K562 (cell line): ENCODE results near the gene LIN28A. TPM values are rescaled to one million over a fixed set of nuclear protein-coding genes. Genes with fewer than 3 reads are reported as not detected.

ENCODE experiments used
- ATF1 ChIP-seq, 2 experiments: fragments of 450-650 bp in 1 of 2; IDR thresholded peaks; 2 replicates each; pipeline ENCODE4 v1.6.1; 2016; ENCODE audit warnings: missing compliant biosample characterization in 1 of 2, missing genetic modification characterization in 1 of 2
- FOXK1 ChIP-seq: sonication (generic); formaldehyde crosslinking; IDR thresholded peaks from 2 replicates; pipeline ENCODE4 v1.8.0; 2022; ENCODE audit warnings: missing genetic modification reagents, mild to moderate bottlenecking, borderline replicate concordance
- FOXP1 ChIP-seq: sonication (generic); formaldehyde crosslinking; IDR thresholded peaks from 2 replicates; pipeline ENCODE4 v1.8.0; 2022; ENCODE audit warnings: mild to moderate bottlenecking, missing genetic modification reagents
- GTF2E2 ChIP-seq: fragments of 200-800 bp; sonication (Bioruptor generic); IDR thresholded peaks from 2 replicates; pipeline ENCODE4 v1.6.1; 2016; ENCODE audit warnings: missing genetic modification characterization, missing compliant biosample characterization
- MTA1 ChIP-seq: fragments of 450-650 bp; IDR thresholded peaks from 2 replicates; pipeline ENCODE4 v1.6.1; 2017; ENCODE audit warnings: borderline replicate concordance
- NFIX ChIP-seq: fragments of 250-450 bp; sonication (Bioruptor Pico); IDR thresholded peaks from 2 replicates; pipeline ENCODE4 v1.4.0; 2020; ENCODE audit warnings: low read depth, mild to moderate bottlenecking, moderate library complexity
- NR1H2 ChIP-seq: sonication (generic); formaldehyde crosslinking; IDR thresholded peaks from 2 replicates; pipeline ENCODE4 v1.4.0; 2020; ENCODE audit warnings: mild to moderate bottlenecking, missing genetic modification reagents
- POLR3A ChIP-seq: IDR thresholded peaks from 2 replicates; pipeline ENCODE4 v1.6.1; 2011; ENCODE audit warnings: borderline replicate concordance, mild to moderate bottlenecking, moderate library complexity; ENCODE audit not compliant: insufficient read length, insufficient read depth; ENCODE audit errors: extremely low read depth
- TARDBP ChIP-seq: fragments of 450-650 bp; IDR thresholded peaks from 2 replicates; pipeline ENCODE4 v1.6.1; 2016
- ZNF212 ChIP-seq: fragments of 450-650 bp; formaldehyde crosslinking; IDR thresholded peaks from 2 replicates; pipeline ENCODE4 v1.4.0; 2020; ENCODE audit warnings: mild to moderate bottlenecking
- ZNF699 ChIP-seq: fragments of 250-450 bp; sonication (Bioruptor Pico); IDR thresholded peaks from 2 replicates; pipeline ENCODE4 v1.8.0; 2021; ENCODE audit warnings: mild to moderate bottlenecking, moderate library complexity; ENCODE audit not compliant: insufficient replicate concordance
- ZNF766 ChIP-seq: fragments of 200-800 bp; sonication (Bioruptor generic); conservative IDR thresholded peaks from 2 replicates; pipeline ENCODE4 v1.6.1; 2016; ENCODE audit warnings: missing genetic modification characterization, missing compliant biosample characterization
- polyA plus RNA-seq, 8 experiments: library from polyadenylated mRNA; depleted of rRNA in 4 of 8; stranded (reverse) in 5 of 8; unstranded in 3 of 8; fragments of >200 nt; fragmentation: Nextera tagmentation in 2 of 8; fragmentation: Illumina TruSeq in 1 of 8; extraction: Ambion mirVana in 2 of 8; extraction: Trizol in 1 of 8; gene quantifications; 2 replicates each; pipeline versions ENCODE4 v1.2.1 to v1.2.3, GENCODE V29; 2011 to 2014; ENCODE audit warnings: inconsistent platforms in 1 of 8, missing spikeins in 1 of 8
- total RNA-seq, 7 experiments: library from RNA; depleted of rRNA in 6 of 7; stranded (reverse); fragments of >200 nt in 6 of 7; fragmentation: Illumina TruSeq in 2 of 7; extraction: Trizol in 2 of 7; gene quantifications; 2 replicates each; pipeline versions ENCODE4 v1.2.1 to v1.2.3, GENCODE V29; 2011 to 2021; ENCODE audit warnings: low replicate concordance in 1 of 7
- TF ChIP-seq, protein P1 (sequence below): IDR thresholded peaks from 3 replicates; pipeline ENCODE4 v1.6.1; 2011; ENCODE audit warnings: borderline replicate concordance, mild to moderate bottlenecking; ENCODE audit not compliant: insufficient read length, insufficient read depth
- TF ChIP-seq, protein P2 (sequence below), 2 experiments: fragments of 450-650 bp; IDR thresholded peaks; 2 replicates each; pipeline ENCODE4 v1.6.1; 2018; ENCODE audit warnings: mild to moderate bottlenecking in 2 of 2, low read depth in 1 of 2; ENCODE audit not compliant: partially characterized antibody in 2 of 2
- TF ChIP-seq, protein P3 (sequence below): fragments of 450-650 bp; IDR thresholded peaks from 2 replicates; pipeline ENCODE4 v1.7.1; 2018; ENCODE audit warnings: mild to moderate bottlenecking, low read depth; ENCODE audit not compliant: partially characterized antibody
- TF ChIP-seq, protein P4 (sequence below): sonication (generic); formaldehyde crosslinking; IDR thresholded peaks from 2 replicates; pipeline ENCODE4 v1.8.0; 2022; ENCODE audit warnings: mild to moderate bottlenecking, missing genetic modification reagents

Gene LIN28A
- total and polyA plus RNA-seq, 9 of the 15 experiments (the other 6 are each of a cell fraction or from before 2014, with no cell fraction given) = 0.80 to 5.4 (median 3.9) TPM

DNA sequence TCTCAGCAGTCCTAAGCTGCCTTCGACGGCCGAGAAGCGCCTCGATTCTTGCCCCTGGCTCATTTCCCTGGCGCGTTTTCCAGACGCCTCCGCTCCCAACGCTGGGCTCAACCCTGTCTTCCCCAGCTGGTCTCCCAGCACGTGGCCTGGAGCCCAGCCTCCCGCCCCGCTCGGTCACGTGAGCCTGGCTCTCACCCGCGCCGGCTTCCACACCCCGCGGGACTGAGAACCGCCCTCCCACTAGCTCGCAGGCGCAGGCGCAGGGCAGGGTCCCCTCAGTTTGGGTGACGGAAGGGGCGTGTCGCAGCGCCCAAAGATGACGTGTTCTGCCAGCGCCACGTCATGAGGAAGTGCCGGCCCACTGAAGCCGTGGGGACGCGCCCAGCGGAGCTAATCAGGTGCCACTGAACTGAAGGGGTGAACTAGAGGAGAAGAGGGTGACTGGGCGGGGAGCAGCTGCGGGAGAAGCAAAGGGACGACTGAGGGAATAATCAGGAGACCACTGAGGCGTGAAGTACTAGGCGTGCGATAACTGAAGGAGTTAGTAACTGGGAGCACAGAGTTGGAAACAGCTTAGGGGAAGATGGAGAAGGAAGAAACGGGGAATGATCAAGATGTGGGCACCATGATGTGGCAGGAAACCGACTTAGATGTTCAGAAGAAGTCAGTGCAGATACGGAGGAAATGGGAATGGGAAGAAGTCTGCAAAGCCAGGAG, 21.5 kb downstream of the LIN28A start, which contains the start of gene DHDDS (continued):
- TF ChIP-seq ATF1 (CRISPR knock-in tag; IDR thresholded peaks at IDR 0.05) (peak; percentile 98), ATF1 (tag; IDR thresholded peaks at IDR 0.05) (peak; percentile 100), POLR3A (no peak), NFIX (CRISPR knock-in tag) (no peak), ZNF212 (CRISPR knock-in tag) (0 out of 2 replicates have a peak, but pooled peaks have one; percentile 59), ZNF766 (CRISPR knock-in tag) (0 out of 2 replicates have a peak, but pooled peaks have one; percentile 57), TARDBP (peak; percentile 96; the same call in 1 of the 2 replicates), FOXK1 (CRISPR knock-in tag) (peak; percentile 91), NR1H2 (CRISPR knock-in tag) (peak; percentile 82; the same call in 1 of the 2 replicates), MTA1 (peak; percentile 100), GTF2E2 (tag) (peak; percentile 79; the same call in 1 of the 2 replicates), ZNF699 (CRISPR knock-in tag) (no peak), FOXP1 (peak; percentile 96)
- TF ChIP-seq, protein P1, sequence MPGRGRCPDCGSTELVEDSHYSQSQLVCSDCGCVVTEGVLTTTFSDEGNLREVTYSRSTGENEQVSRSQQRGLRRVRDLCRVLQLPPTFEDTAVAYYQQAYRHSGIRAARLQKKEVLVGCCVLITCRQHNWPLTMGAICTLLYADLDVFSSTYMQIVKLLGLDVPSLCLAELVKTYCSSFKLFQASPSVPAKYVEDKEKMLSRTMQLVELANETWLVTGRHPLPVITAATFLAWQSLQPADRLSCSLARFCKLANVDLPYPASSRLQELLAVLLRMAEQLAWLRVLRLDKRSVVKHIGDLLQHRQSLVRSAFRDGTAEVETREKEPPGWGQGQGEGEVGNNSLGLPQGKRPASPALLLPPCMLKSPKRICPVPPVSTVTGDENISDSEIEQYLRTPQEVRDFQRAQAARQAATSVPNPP = no peak
- TF ChIP-seq, protein P2, sequence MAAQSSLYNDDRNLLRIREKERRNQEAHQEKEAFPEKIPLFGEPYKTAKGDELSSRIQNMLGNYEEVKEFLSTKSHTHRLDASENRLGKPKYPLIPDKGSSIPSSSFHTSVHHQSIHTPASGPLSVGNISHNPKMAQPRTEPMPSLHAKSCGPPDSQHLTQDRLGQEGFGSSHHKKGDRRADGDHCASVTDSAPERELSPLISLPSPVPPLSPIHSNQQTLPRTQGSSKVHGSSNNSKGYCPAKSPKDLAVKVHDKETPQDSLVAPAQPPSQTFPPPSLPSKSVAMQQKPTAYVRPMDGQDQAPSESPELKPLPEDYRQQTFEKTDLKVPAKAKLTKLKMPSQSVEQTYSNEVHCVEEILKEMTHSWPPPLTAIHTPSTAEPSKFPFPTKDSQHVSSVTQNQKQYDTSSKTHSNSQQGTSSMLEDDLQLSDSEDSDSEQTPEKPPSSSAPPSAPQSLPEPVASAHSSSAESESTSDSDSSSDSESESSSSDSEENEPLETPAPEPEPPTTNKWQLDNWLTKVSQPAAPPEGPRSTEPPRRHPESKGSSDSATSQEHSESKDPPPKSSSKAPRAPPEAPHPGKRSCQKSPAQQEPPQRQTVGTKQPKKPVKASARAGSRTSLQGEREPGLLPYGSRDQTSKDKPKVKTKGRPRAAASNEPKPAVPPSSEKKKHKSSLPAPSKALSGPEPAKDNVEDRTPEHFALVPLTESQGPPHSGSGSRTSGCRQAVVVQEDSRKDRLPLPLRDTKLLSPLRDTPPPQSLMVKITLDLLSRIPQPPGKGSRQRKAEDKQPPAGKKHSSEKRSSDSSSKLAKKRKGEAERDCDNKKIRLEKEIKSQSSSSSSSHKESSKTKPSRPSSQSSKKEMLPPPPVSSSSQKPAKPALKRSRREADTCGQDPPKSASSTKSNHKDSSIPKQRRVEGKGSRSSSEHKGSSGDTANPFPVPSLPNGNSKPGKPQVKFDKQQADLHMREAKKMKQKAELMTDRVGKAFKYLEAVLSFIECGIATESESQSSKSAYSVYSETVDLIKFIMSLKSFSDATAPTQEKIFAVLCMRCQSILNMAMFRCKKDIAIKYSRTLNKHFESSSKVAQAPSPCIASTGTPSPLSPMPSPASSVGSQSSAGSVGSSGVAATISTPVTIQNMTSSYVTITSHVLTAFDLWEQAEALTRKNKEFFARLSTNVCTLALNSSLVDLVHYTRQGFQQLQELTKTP (IDR thresholded peaks at IDR 0.05; ENCODE audit: low read depth in 1 of 2, partially characterized antibody in 2 of 2) = peak in 1 of 2 experiments; percentile 91
- TF ChIP-seq, protein P3, sequence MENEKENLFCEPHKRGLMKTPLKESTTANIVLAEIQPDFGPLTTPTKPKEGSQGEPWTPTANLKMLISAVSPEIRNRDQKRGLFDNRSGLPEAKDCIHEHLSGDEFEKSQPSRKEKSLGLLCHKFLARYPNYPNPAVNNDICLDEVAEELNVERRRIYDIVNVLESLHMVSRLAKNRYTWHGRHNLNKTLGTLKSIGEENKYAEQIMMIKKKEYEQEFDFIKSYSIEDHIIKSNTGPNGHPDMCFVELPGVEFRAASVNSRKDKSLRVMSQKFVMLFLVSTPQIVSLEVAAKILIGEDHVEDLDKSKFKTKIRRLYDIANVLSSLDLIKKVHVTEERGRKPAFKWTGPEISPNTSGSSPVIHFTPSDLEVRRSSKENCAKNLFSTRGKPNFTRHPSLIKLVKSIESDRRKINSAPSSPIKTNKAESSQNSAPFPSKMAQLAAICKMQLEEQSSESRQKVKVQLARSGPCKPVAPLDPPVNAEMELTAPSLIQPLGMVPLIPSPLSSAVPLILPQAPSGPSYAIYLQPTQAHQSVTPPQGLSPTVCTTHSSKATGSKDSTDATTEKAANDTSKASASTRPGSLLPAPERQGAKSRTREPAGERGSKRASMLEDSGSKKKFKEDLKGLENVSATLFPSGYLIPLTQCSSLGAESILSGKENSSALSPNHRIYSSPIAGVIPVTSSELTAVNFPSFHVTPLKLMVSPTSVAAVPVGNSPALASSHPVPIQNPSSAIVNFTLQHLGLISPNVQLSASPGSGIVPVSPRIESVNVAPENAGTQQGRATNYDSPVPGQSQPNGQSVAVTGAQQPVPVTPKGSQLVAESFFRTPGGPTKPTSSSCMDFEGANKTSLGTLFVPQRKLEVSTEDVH = peak; percentile 96
- TF ChIP-seq, protein P4, sequence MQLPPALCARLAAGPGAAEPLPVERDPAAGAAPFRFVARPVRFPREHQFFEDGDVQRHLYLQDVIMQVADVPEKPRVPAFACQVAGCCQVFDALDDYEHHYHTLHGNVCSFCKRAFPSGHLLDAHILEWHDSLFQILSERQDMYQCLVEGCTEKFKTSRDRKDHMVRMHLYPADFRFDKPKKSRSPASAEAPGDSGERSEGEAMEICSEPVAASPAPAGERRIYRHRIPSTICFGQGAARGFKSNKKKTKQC = peak; percentile 99
